GM19099 (cell line): ENCODE results near the gene GALNT12.

Experiments
- POLR2A ChIP-seq: IDR thresholded peaks from 3 replicates; pipeline ENCODE4 v1.6.1; 2011; ENCODE audit warnings: low read depth; ENCODE audit not compliant: insufficient read length; ENCODE audit errors: extremely low read depth

GALNT12 gene

DNA sequence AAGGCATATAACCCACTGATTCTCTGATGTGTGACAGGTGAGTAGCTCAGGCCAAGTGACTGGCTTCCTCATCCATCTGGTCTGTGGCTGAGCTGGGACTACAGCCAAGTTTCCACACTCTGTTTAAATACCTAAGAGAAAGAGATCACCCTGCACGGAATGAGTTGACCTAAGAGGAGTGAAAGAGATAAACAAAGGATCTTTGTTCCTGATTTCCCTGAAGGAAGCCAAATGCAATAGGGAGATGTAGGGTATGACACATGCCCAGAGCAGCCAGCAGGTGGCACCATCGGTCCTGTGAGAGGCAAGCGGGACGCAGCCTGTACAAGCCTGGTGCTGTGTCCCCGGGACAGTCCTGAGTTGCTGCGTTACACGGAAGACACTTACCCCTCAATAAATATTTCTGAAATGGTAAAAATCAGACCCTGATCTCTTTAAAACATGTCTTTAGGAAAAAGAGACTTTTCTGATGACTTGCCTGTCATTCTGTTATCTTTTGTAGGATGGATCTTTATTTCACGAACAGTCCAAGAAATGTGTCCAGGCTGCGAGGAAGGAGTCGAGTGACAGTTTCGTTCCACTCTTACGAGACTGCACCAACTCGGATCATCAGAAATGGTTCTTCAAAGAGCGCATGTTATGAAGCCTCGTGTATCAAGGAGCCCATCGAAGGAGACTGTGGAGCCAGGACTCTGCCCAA, 41.1 kb downstream of the GALNT12 start:
- no peak for TF ChIP-seq POLR2A

DNA sequence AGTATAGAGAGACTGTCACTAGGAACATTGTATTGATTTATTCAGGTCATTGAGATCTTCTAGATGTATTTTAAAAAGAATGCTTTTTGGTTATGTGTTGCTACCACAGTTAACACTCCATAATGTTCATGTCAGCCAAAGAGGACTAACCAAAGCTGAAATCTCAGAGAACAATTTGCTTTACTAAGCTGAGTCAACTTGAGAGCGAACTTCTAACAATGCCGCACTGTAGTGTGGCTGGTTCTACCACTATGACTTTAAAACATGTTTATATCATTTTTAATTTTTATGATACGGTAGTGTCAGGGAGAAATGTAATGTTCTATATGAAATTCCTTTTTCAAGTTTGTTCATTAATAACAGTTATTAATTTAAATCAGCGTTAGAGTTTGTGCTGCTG, 42.1 kb downstream of the GALNT12 start:
- no peak for TF ChIP-seq POLR2A

DNA sequence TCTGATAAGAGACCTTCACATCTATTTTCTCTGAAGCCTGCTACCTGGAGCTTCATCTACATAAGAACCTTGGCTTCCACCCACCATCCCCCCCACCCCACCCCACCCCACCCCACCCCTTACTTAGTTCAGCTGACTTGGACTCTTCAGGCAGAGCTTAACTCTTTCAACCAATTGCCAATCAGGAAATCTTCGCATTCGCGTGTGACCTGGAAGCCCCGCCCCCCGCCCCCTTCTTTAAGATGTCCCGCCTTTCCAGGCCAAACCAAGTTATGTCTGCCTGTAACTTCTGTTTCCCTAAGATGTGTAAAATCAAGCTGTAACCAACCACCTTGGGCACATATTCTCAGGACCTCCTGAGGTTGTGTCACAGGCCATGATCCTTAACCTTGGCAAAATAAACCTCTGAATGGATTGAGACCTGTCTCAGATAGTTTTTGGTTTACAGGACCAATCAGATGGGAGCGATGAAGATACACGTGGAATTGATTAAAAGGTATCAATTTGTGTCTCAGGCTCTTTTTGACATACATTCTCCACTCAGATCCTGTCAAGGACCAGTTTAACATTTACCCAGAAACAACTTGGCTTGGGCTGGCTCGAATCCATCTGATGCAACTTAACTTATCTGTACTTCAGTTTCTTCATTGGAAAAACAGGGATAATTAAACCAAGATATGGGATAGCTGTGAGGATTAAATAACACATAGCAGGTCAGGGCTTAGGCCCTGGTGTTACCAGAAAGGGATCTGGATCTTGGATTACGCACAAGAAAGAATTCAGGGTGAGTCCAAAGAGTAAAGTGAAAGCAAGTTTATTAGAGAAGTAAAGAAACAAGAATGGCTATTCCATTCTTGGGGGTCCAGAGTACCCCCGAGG, 43.6 kb downstream of the GALNT12 start:
- no peak for TF ChIP-seq POLR2A

DNA sequence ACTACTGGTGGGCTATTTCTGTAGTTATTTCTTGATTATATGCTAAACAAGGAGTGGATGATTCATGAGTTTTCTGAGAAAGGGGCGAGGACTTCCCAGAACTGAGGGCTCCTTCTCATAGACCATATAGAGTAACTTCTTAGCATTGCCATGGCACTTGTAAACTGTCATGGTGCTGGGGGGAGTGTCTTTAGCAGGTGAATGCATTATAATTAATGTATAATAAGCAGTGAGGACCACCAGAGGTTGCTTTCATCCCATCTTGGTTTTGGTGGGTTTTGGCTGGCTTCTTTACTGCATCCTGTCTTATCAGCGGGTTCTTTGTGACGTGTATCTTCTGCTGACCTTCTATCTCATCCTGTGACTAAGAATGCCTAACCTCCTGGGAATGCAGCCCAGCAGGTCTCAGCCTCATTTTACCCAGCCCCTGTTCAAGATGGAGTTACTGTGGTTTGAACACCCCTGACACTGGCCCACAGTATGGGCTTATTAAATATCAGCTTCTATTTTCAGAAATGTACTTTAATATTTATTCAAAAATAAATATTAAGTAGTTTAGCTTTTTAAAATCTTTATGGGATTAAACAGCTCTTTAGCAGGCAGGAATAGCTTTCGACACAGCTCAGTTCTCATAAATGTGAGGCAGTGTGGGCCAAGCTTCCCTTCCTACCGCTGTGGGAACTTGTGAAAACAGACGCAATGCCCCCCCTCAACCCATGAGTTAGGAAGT, 44.4 kb downstream of the GALNT12 start:
- TF ChIP-seq POLR2A, result no peak

DNA sequence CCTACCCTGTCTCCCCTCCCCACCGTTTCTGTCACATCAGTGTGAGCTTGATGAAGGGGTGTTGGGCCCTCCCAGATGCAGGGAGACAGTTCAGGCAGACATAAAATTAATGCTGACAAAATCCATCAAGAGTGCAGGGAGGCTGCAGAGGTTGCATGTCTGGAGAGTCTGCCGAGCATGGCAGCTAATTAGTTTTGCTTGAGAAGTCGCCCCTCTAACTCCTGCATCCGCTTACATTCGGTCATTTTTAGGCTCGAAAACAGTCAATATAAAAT, 44.9 kb downstream of the GALNT12 start:
- TF ChIP-seq POLR2A, result no peak

DNA sequence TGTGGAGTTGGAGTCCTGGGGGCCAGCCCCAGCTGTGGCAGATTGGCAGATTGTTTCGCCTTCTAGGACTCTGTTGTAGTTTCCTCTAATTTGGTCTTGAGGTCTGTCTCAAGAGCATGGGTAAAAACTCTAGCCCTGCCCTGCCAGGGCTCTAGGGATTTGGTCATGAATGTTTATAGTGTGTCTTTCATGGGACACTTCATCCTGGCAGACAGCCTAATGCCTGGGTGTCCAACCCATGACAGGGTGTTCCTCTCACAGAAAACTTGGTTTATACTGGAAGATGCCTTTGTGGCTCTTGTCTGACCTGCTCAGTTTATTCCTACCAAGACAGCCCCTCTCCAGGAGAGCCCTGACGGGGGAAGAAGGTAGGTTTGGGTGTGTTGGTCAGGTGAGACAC, 45.5 kb downstream of the GALNT12 start:
- TF ChIP-seq POLR2A, result no peak

DNA sequence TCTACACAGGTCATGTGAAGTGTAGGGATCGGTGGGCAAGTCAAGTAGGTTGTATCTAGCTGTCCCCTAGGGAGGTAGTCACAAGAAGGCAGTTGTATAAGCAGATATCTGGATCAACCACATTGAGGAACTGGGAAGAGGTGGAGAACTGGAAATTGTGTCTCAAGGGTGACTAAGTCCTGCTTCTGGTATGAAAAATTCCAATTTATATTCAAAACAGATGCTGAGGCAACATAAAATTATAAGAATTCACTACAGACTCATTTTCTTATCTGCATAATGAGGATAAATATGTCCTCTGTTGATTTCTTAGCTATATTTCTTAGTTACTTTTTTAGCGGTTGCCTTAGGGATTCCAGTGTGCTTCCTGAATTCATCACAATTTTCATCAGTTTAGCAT, 46.8 kb downstream of the GALNT12 start:
- TF ChIP-seq POLR2A, result no peak

DNA sequence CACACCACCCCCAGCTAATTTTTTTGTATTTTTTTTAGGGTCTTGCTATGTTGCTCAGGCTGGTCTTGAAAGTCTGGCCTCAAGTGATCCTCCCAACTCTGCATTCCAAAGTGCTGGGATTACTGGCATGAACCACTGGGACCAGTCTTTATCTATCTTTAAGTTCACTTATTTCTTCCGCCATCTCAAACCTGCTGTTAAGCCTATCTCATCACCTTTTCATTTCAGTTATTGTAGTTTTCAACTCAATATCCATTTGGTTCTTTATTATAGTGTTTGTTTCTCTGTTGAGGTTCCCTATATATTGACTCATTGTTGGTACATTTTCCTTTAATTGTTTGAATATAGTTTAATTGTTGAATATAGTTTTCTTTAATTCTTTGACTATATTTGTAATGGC, 48.1 kb downstream of the GALNT12 start:
- TF ChIP-seq POLR2A, result no peak

DNA sequence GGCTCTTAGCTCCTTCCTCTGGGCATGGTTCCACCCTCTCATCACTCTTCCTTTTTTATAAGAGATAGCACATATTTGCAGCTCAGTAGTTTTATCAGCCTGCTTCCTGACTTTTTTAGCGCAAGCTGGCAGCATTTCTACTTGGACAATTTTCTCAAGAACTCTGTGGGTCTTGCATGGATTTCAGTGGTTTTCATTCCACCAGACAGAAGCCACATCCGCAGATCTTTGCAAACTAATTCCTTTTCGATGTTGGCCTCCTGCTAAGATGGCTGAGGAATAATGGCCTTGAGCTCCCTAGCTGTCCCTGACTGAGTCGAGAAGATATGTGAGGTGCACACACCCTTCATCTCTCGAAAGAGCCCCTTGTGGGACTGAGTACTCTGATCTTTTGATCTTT, 49.5 kb downstream of the GALNT12 start:
- TF ChIP-seq POLR2A, result no peak

DNA sequence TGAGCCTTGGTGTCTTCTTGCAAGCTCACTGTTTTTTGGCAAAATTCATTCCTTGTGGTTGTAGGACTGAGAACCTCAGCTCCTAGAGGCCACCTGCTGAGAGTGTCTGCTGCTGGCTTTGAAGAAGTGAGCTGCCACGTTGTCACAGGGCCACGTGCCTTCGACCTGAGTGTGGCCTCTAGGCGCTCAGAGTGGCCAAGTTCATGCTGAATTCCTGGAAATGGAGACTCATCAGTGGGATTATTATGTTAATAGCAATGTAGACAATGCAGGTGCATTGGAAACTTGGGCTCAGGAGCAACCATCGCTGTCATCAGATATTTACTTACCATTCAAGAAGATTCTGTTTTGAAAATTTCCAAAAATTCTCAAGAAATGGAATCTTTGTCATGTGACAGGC, 52.5 kb downstream of the GALNT12 start:
- no peak for TF ChIP-seq POLR2A

DNA sequence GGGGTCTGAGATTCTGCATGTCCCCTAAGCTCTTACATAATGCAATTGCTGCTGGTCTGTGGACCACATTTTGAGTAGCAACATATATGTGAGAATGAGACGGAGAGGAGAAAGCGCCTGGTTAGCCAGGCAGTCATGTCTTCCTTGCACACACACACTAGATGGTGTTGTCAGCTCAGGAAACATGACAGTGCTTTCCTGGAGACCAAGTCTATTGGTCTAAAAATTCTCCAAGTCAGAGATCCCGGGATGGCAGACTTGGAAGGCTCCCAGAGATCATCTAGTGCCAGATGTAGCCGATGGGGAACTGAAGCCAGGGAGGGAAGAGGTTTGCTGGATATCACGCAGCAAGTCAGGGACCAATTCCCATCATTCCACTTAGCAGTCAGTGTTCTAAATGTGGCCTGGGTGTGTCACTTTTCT, 53.4 kb downstream of the GALNT12 start:
- TF ChIP-seq POLR2A, result no peak

DNA sequence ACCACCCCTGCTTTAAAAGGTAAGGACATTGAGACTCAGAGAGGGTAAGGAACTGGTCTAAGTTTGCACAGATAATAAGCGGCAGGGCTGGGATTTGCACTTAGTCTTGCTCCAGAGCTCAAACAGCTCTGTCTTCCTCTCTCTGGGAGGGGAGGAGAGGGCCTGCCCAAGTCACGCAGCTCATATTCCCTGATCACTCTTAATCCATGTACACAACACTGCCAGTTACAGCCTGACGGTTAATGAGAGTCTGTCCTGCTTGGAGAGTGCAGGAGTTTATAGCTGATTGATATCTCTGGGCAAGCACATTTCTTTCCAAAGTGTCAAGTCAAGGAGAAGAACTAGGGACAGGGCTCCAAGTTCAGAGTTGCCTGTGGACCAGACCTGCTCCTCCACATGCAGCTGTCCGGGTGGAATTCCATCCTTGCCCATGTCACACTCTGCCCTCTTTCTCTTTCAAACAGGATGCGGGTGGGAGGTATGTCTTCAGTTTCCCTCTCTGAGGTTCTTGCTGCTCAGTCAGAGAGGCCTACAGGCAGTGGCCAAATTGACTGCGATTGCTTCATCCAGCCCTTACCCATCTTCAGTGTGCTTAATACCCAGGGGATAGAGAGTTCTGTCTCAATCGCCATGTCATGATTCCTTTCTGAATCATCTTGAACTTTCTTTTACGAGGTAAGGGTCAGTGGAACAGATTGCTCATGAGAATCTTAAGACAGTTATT, 54.5 kb downstream of the GALNT12 start:
- no peak for TF ChIP-seq POLR2A

DNA sequence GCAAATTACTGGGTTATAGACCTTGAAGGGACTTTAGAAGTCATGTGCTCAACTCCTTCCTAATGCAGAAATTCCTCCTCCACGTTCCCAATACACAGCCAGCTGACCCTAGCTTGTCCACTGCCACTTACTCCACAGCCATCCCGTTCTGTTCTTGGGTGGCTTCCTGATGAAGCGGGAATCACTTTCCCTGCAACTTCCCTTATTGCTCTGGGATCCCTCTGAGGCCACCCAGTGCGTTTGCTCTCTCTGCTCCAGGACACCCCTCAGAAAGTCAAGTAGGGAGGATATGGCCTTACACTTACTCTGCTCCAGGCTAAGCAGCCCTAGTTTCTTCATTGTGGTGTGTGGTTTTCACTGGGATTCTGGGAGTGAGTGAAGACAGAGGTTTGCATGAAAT, 55.5 kb downstream of the GALNT12 start:
- no peak for TF ChIP-seq POLR2A

DNA sequence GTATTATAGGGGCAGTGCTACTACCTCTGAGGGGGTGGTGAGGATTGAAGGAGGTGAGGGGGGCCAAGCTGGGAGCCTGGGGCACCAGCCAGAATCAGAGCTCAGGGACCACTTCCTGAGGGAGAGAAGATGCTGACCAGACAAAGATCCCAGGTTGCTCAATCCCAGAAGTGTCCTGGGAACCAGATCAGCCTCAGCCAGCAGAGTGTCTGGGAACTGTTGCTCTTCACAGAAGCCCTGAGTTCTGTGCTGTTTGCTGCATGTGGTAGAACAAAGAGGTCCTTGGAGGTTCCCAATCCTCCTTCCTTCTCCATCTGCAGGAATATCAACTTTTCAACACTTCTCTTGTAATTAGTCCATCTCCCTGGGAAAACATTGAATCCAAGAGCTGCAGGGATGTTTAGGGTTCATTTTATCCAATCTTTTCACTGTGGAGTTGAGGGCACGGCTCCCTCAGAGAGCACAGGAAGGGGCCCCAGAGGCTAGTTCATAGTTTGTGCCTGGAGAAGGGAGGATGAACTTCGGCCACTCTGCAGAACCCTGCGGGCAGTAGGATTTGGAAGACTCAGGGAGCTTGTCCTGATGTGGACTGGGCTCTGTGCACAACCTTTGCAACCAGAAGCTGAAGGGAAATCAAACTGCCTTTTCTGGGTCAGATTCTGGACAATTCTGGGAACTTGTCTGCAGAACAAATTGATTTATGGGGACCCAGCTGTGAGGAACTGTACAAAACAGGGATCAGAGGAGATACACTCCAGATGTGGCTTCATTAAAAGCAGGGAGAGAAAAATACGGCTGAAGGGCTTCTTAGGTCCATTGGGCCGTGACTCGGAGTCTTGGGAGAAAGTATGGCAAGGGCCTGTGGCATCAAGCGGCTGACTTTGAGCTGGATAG, 57.1 kb downstream of the GALNT12 start:
- no peak for TF ChIP-seq POLR2A
